HepG2 (cell line): ENCODE measurements around the gene FAM234B. TPM values are rescaled to one million over a fixed set of nuclear protein-coding genes. Genes with fewer than 3 reads are reported as not detected.

ENCODE experiments used
- ATF5 ChIP-seq: sonication (generic); formaldehyde crosslinking; IDR thresholded peaks from 2 replicates; pipeline ENCODE4 v1.4.0; 2020; ENCODE audit warnings: mild to moderate bottlenecking, low read depth, missing genetic modification reagents
- DBP ChIP-seq: sonication (generic); formaldehyde crosslinking; IDR thresholded peaks from 2 replicates; pipeline ENCODE4 v1.4.0; 2020; ENCODE audit warnings: missing genetic modification reagents; ENCODE audit errors: not compliant biosample characterization
- ELK4 ChIP-seq: sonication (generic); formaldehyde crosslinking; IDR thresholded peaks from 2 replicates; pipeline ENCODE4 v1.9.0; 2021; ENCODE audit warnings: missing genetic modification reagents, borderline replicate concordance
- FOXO1 ChIP-seq: sonication (generic); formaldehyde crosslinking; IDR thresholded peaks from 2 replicates; pipeline ENCODE4 v1.4.0; 2020; ENCODE audit warnings: missing genetic modification reagents
- KAT8 ChIP-seq: IDR thresholded peaks from 2 replicates; pipeline ENCODE4 v1.6.1; 2016; ENCODE audit warnings: missing genetic modification reagents, missing compliant biosample characterization
- KDM4B ChIP-seq: sonication (generic); formaldehyde crosslinking; IDR thresholded peaks from 2 replicates; pipeline ENCODE4 v1.4.0; 2020; ENCODE audit warnings: missing genetic modification reagents
- PCBP2 ChIP-seq: fragments of 200-400 bp; formaldehyde crosslinking; optimal IDR thresholded peaks from 2 replicates; pipeline ENCODE3; 2018; ENCODE audit warnings: low read length, low read depth; ENCODE audit not compliant: poor library complexity, severe bottlenecking
- SIN3A ChIP-seq: IDR thresholded peaks from 2 replicates; pipeline ENCODE4 v1.6.1; 2011; ENCODE audit warnings: low read depth, mild to moderate bottlenecking, control low read depth, low read length, borderline replicate concordance
- TARDBP ChIP-seq: sonication (generic); formaldehyde crosslinking; IDR thresholded peaks from 2 replicates; pipeline ENCODE4 v1.8.0; 2022; ENCODE audit warnings: mild to moderate bottlenecking, missing genetic modification reagents
- TP53 ChIP-seq: sonication (generic); formaldehyde crosslinking; conservative IDR thresholded peaks from 2 replicates; pipeline ENCODE4 v1.4.0; 2020; ENCODE audit warnings: missing genetic modification reagents
- ZBTB2 ChIP-seq: sonication (generic); formaldehyde crosslinking; IDR thresholded peaks from 2 replicates; pipeline ENCODE4 v1.8.0; 2022; ENCODE audit warnings: low read depth, missing genetic modification reagents
- ZBTB44 ChIP-seq: sonication (generic); formaldehyde crosslinking; IDR thresholded peaks from 2 replicates; pipeline ENCODE4 v1.4.0; 2020; ENCODE audit warnings: missing genetic modification reagents
- ZFP90 ChIP-seq: sonication (generic); formaldehyde crosslinking; IDR thresholded peaks from 2 replicates; pipeline ENCODE4 v1.8.0; 2022; ENCODE audit warnings: missing genetic modification reagents, mild to moderate bottlenecking, inconsistent platforms, borderline replicate concordance
- ZFYVE20 ChIP-seq: sonication (generic); formaldehyde crosslinking; IDR thresholded peaks from 2 replicates; pipeline ENCODE4 v1.8.0; 2023; ENCODE audit warnings: low read depth, mild to moderate bottlenecking, moderate library complexity, missing genetic modification reagents, borderline replicate concordance
- ZNF12 ChIP-seq: sonication (generic); formaldehyde crosslinking; IDR thresholded peaks from 2 replicates; pipeline ENCODE4 v1.5.0; 2020; ENCODE audit warnings: missing genetic modification reagents
- ZNF224 ChIP-seq: sonication (generic); formaldehyde crosslinking; IDR thresholded peaks from 2 replicates; pipeline ENCODE4 v1.5.0; 2020; ENCODE audit warnings: mild to moderate bottlenecking, missing genetic modification reagents
- ZNF44 ChIP-seq: sonication (generic); formaldehyde crosslinking; IDR thresholded peaks from 2 replicates; pipeline ENCODE4 v1.5.1; 2020; ENCODE audit warnings: mild to moderate bottlenecking, missing genetic modification reagents
- ZNF512B ChIP-seq: sonication (generic); formaldehyde crosslinking; IDR thresholded peaks from 2 replicates; pipeline ENCODE4 v1.5.1; 2020; ENCODE audit warnings: missing genetic modification reagents, mild to moderate bottlenecking, borderline replicate concordance
- ZNF672 ChIP-seq: sonication (generic); formaldehyde crosslinking; IDR thresholded peaks from 2 replicates; pipeline ENCODE4 v1.8.1; 2022; ENCODE audit warnings: missing genetic modification reagents
- ZNF737 ChIP-seq: sonication (generic); formaldehyde crosslinking; IDR thresholded peaks from 2 replicates; pipeline ENCODE4 v1.5.0; 2020; ENCODE audit warnings: missing genetic modification reagents, mild to moderate bottlenecking, borderline replicate concordance
- ZNF747 ChIP-seq: sonication (generic); formaldehyde crosslinking; IDR thresholded peaks from 2 replicates; pipeline ENCODE4 v1.8.1; 2023; ENCODE audit warnings: missing genetic modification reagents, mild to moderate bottlenecking, borderline replicate concordance
- polyA plus RNA-seq, 8 experiments: library from polyadenylated mRNA; depleted of rRNA in 3 of 8; stranded (reverse) in 7 of 8; unstranded in 1 of 8; fragments of >200 nt; fragmentation: Illumina TruSeq in 4 of 8; extraction: Trizol in 4 of 8; gene quantifications; 2 replicates each; pipeline versions ENCODE4 v1.2.1 to v1.2.3, GENCODE V29; 2011 to 2016; ENCODE audit warnings: low read depth in 4 of 8, missing spikeins in 1 of 8, mixed read lengths in 1 of 8; ENCODE audit not compliant: insufficient read depth in 1 of 8
- total RNA-seq, 5 experiments: library from RNA; depleted of rRNA; stranded (reverse); fragments of >200 nt; fragmentation: Illumina TruSeq; extraction: Trizol; gene quantifications; 2 replicates each; pipeline ENCODE4 v1.2.3, GENCODE V29; 2016; ENCODE audit warnings: low read depth in 1 of 5

The FAM234B gene
- total and polyA plus RNA-seq, 2 of the 13 experiments (the other 11 are each of a cell fraction or from before 2014, with no cell fraction given) = 7.8 to 13.8 TPM

- TF ChIP-seq DBP (CRISPR knock-in tag) (no peak), KAT8 (CRISPR knock-in tag) (peak; percentile 65), ZNF737 (CRISPR knock-in tag) (no peak), ATF5 (no peak), TP53 (no peak), KDM4B (CRISPR knock-in tag) (no peak), ZFYVE20 (no peak), ZNF512B (CRISPR knock-in tag) (no peak), ZNF224 (no peak), ZNF747 (no peak; the same call in 1 of the 2 replicates), ZNF44 (CRISPR knock-in tag) (no peak), FOXO1 (peak; percentile 56; the same call in 1 of the 2 replicates), ZBTB2 (CRISPR knock-in tag) (no peak), SIN3A (no peak), ZNF672 (CRISPR knock-in tag) (no peak), ELK4 (no peak), TARDBP (peak; percentile 84), ZFP90 (CRISPR knock-in tag) (peak; percentile 54; the same call in 1 of the 2 replicates), ZNF12 (CRISPR knock-in tag) (peak; percentile 81; the same call in 1 of the 2 replicates), PCBP2 (no peak), ZBTB44 (CRISPR knock-in tag) (no peak)
These were observed 35.3 kb downstream of the FAM234B start (continued) for GRCh38 chr12:13079440-13079906.
